ENCODE results near the gene TUBB. TPM values are rescaled to one million over a fixed set of nuclear protein-coding genes. Genes with fewer than 3 reads are reported as not detected.
"Not testable (repeated sequence)": the region's sequence is repeated elsewhere in the genome, so short reads cannot be mapped to it uniquely, and the experiment has no call there.

The TUBB gene
- total RNA-seq, 2 experiments from 2014 or later, result 1,569 to 1,746 TPM

DNA sequence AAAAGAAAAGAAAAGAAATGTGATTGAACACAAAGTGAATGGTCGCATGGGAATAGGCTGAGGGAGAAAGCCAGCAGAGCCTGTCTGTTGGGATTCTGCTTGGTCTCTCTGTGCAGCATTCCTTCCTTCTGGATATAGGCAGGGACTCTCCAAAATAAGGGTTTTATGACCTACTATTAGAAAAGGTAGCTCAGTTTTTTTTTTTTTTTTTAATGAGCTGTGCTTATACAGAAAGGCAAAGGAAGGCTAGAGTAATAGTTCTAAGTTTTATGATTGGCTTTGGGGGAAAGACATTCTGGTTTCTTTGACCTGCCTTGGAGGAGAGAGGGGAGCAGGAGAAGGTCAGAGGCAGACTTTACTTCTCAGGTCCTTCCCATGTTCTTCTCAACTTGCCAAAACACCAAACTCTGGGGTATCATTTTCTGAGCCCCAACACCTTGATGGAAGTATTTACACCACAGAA, 43.0 kb downstream of the TUBB start:
- intact Hi-C loops (cut with DNase I, micrococcal nuclease), result no loop called here
- Mint-ChIP-seq H3K27ac (peak overlapping the region; percentile 88), H3K36me3 (ENCODE audit: low read depth) (peaks cover 4% of the 10 kb centered on the region), H3K9me3 (ENCODE audit: low read depth) (peaks cover 2% of the 10 kb centered on the region), H3K27me3 (no peaks in the 10 kb centered on the region), H3K4me3 (no peak overlapping the region), H3K4me1 (peaks cover 68% of the 10 kb centered on the region)
- DNase-seq (no peak), ATAC-seq (no peak)
- ChIA-PET POLR2A (interaction anchor here (1.3 kb wide), 1 partner anchor 56 kb away, joined by 5 read pairs; no protein-coding TSS in a partner anchor), CTCF (interaction anchor here (0.6 to 1.8 kb wide), 2 partner anchors 13 to 101 kb away, joined by 3 to 4 read pairs; no protein-coding TSS in a partner anchor)

GRCh38 chr6:30763618-30764489, 43.7 kb downstream of the TUBB start:
- H3K4me1 Mint-ChIP-seq, result peaks cover 72% of the 10 kb centered on the region
- H3K27me3 Mint-ChIP-seq, result no peaks in the 10 kb centered on the region
- H3K4me3 Mint-ChIP-seq, result peak overlapping the region; percentile 5
- no peak for DNase-seq
- no peak for ATAC-seq
- intact Hi-C loops (cut with DNase I, micrococcal nuclease), result no loop called here
- peak overlapping the region; percentile 88 for H3K27ac Mint-ChIP-seq
- CTCF ChIA-PET, result interaction anchor here (0.7 to 1.8 kb wide), 3 partner anchors 13 to 113 kb away, joined by 3 to 4 read pairs (median 4); no protein-coding TSS in a partner anchor
- POLR2A ChIA-PET, result interaction anchor here (0.5 to 1.3 kb wide), 3 partner anchors 19 to 56 kb away, joined by 3 to 5 read pairs (median 3); partner anchors contain the start of gene IER3
- peaks cover 2% of the 10 kb centered on the region for H3K9me3 Mint-ChIP-seq (ENCODE audit: low read depth)
- H3K36me3 Mint-ChIP-seq (ENCODE audit: low read depth), result peaks cover 4% of the 10 kb centered on the region

DNA sequence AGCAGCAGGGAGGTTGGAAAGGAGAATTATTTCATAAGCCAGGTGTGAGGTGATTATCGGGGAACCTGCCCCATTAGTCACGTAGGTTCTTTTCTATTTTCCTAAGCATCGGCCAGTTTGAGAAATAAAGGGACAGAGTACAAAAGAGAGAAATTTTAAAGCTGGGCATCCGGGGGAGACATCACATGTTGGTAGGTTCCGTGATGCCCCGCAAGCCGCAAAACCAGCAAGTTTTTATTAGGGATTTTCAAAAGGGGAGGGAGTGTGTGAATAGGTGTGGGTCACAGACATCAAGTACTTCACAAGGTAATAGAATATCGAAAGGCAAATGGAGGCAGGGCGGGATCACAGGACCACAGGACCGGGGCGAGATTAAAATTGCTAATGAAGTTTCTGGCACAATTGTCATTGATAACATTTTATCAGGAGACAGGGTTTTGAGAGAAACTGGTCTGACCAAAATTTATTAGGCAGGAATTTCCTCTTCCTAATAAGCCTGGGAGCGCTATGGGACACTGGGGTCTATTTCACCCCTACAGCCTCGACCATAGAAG, 44.4 kb downstream of the TUBB start:
- ATAC-seq; DNase-seq; H3K36me3 Mint-ChIP-seq (ENCODE audit: low read depth); H3K9me3 Mint-ChIP-seq (ENCODE audit: low read depth); H3K27me3 Mint-ChIP-seq: not testable (repeated sequence)
- Mint-ChIP-seq H3K4me3 (peak overlapping the region; percentile 5), H3K27ac (peak overlapping the region; percentile 88), H3K4me1 (peaks cover 76% of the 10 kb centered on the region)
- intact Hi-C loops (cut with DNase I, micrococcal nuclease), result loop anchor here in 1 of 2 experiments (5.0 kb wide), 1 partner anchor 438 kb away; no protein-coding TSS in a partner anchor
- ChIA-PET POLR2A (interaction anchor here (0.5 to 1.3 kb wide), 3 partner anchors 20 to 55 kb away, joined by 3 to 5 read pairs (median 3); partner anchors contain the start of gene IER3), CTCF (interaction anchor here (1.1 to 1.8 kb wide), 2 partner anchors 12 to 24 kb away, joined by 4 read pairs; no protein-coding TSS in a partner anchor)

- H3K36me3 Mint-ChIP-seq (ENCODE audit: low read depth), result not testable (repeated sequence)
These were observed 45.3 kb downstream of the TUBB start for GRCh38 chr6:30765495-30765894.

GRCh38 chr6:30766461-30767157, 46.5 kb downstream of the TUBB start:
- peak overlapping the region; percentile 98 for H3K27ac Mint-ChIP-seq
- DNase-seq, result no peak
- POLR2A ChIA-PET, result interaction anchor here (0.6 to 1.5 kb wide), 5 partner anchors 9 to 123 kb away, joined by 3 to 6 read pairs (median 5); no protein-coding TSS in a partner anchor
- H3K27me3 Mint-ChIP-seq, result no peaks in the 10 kb centered on the region
- intact Hi-C loops (cut with DNase I, micrococcal nuclease), result loop anchor here in 1 of 2 experiments (5.0 kb wide), 1 partner anchor 436 kb away; no protein-coding TSS in a partner anchor
- H3K36me3 Mint-ChIP-seq (ENCODE audit: low read depth), result peaks cover 4% of the 10 kb centered on the region
- H3K4me3 Mint-ChIP-seq, result peak overlapping the region; percentile 11
- CTCF ChIA-PET, result interaction anchor here (0.7 to 1.5 kb wide), 7 partner anchors 20 to 313 kb away, joined by 3 to 9 read pairs (median 3); no protein-coding TSS in a partner anchor
- ATAC-seq, result no peak
- peaks cover 86% of the 10 kb centered on the region for H3K4me1 Mint-ChIP-seq
- peaks cover 2% of the 10 kb centered on the region for H3K9me3 Mint-ChIP-seq (ENCODE audit: low read depth)

More at GRCh38 chr6:30765495-30765894, 45.3 kb downstream of the TUBB start:
- ATAC-seq; DNase-seq; POLR2A ChIA-PET; H3K27ac Mint-ChIP-seq; H3K9me3 Mint-ChIP-seq (ENCODE audit: low read depth); H3K27me3 Mint-ChIP-seq; H3K4me3 Mint-ChIP-seq: not testable (repeated sequence)
- intact Hi-C loops (cut with DNase I, micrococcal nuclease), result loop anchor here in 1 of 2 experiments (5.0 kb wide), 1 partner anchor 437 kb away; no protein-coding TSS in a partner anchor
- H3K4me1 Mint-ChIP-seq, result peaks cover 85% of the 10 kb centered on the region
- CTCF ChIA-PET, result interaction anchor here (0.9 to 1.4 kb wide), 2 partner anchors 46 to 314 kb away, joined by 3 read pairs; no protein-coding TSS in a partner anchor

GRCh38 chr6:30767158-30767943, 47.2 kb downstream of the TUBB start:
- Mint-ChIP-seq H3K27ac (peak overlapping the region; percentile 98), H3K4me3 (peak overlapping the region; percentile 28), H3K27me3 (no peaks in the 10 kb centered on the region), H3K4me1 (peaks cover 86% of the 10 kb centered on the region), H3K9me3 (ENCODE audit: low read depth) (peaks cover 5% of the 10 kb centered on the region), H3K36me3 (ENCODE audit: low read depth) (peaks cover 6% of the 10 kb centered on the region)
- ATAC-seq (peak; percentile 50), DNase-seq (peak; percentile 45)
- ChIA-PET CTCF (interaction anchor here (0.8 to 3.2 kb wide), 7 partner anchors 9 to 62 kb away, joined by 3 to 17 read pairs (median 4); no protein-coding TSS in a partner anchor), POLR2A (interaction anchor here (0.5 to 1.5 kb wide), 6 partner anchors 8 to 268 kb away, joined by 3 to 15 read pairs (median 4); no protein-coding TSS in a partner anchor)
- intact Hi-C loops (cut with DNase I, micrococcal nuclease), result loop anchor here in 1 of 2 experiments (5.0 kb wide), 1 partner anchor 435 kb away; no protein-coding TSS in a partner anchor

DNA sequence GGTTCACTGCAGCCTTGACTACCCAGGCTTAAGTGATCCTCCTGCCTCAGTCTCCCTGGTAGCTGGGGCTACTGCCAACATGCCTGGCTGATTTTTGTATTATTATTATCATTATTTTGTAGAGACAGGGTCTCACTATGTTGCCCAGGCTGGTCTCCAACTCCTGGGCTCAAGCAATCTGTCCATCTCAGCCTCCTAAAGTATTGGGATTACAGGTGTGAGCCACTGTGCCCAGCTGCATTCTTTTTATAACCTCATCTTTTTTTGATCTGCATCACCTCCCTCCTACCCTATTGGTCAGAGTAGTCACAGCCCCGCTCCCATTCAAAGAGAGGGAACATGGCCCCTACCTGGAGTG, 47.8 kb downstream of the TUBB start:
- ATAC-seq, result no peak
- H3K27me3 Mint-ChIP-seq, result no peaks in the 10 kb centered on the region
- H3K4me1 Mint-ChIP-seq, result peaks cover 88% of the 10 kb centered on the region
- ChIA-PET POLR2A (interaction anchor here (0.6 to 2.7 kb wide), 4 partner anchors 33 to 64 kb away, joined by 3 to 20 read pairs (median 10); no protein-coding TSS in a partner anchor), CTCF (interaction anchor here (1.2 to 3.2 kb wide), 8 partner anchors 10 to 146 kb away, joined by 3 to 17 read pairs (median 8); partner anchors contain the start of gene VARS2)
- no peak for DNase-seq
- intact Hi-C loops (cut with DNase I, micrococcal nuclease), result loop anchor here in 1 of 2 experiments (5.0 kb wide), 1 partner anchor 434 kb away; no protein-coding TSS in a partner anchor
- H3K36me3 Mint-ChIP-seq (ENCODE audit: low read depth), result peaks cover 6% of the 10 kb centered on the region
- H3K4me3 Mint-ChIP-seq, result peak overlapping the region; percentile 63
- H3K27ac Mint-ChIP-seq, result peak overlapping the region; percentile 98
- peaks cover 6% of the 10 kb centered on the region for H3K9me3 Mint-ChIP-seq (ENCODE audit: low read depth)

DNA sequence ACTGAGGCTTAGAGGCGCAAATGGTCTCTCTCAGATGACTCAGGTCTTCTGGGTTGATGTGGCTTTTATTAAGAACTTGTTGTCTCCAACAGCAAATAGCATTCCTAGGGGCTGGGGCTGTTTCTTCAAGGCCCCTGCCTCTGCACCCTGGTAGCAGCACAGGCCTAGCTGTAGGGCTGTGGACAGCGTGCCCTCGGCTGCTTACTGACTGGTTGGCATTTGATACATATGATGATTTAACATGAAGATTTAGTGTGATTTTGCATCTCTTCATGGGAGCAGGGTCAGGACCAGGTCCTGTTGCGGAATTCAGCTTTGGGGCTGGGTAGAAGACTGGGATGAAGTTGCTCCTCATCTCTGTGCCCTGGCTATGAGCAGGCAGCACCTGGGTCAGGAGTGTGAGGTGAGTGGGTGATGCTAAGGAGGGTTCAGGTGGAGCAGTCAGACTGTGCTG, 48.5 kb downstream of the TUBB start:
- DNase-seq (peak; percentile 58), ATAC-seq (peak; percentile 49)
- H3K9me3 Mint-ChIP-seq (ENCODE audit: low read depth), result peaks cover 6% of the 10 kb centered on the region
- intact Hi-C loops (cut with DNase I, micrococcal nuclease), result loop anchor here (1.0 to 5.0 kb wide), 9 partner anchors 20 to 434 kb away; partner anchors contain the start of gene IER3 (in 2 of the 2)
- ChIA-PET POLR2A (interaction anchor here (0.6 to 2.7 kb wide), 14 partner anchors 19 to 276 kb away, joined by 3 to 20 read pairs (median 4); partner anchors contain the start of genes IER3 and MDC1), CTCF (interaction anchor here (0.7 to 3.2 kb wide), 14 partner anchors 10 to 145 kb away, joined by 3 to 17 read pairs (median 4); partner anchors contain the start of genes IER3 and VARS2)
- no peaks in the 10 kb centered on the region for H3K27me3 Mint-ChIP-seq
- peak overlapping the region; percentile 98 for H3K27ac Mint-ChIP-seq
- H3K4me3 Mint-ChIP-seq, result peak overlapping the region; percentile 63
- H3K36me3 Mint-ChIP-seq (ENCODE audit: low read depth), result peaks cover 6% of the 10 kb centered on the region
- H3K4me1 Mint-ChIP-seq, result peaks cover 86% of the 10 kb centered on the region

DNA sequence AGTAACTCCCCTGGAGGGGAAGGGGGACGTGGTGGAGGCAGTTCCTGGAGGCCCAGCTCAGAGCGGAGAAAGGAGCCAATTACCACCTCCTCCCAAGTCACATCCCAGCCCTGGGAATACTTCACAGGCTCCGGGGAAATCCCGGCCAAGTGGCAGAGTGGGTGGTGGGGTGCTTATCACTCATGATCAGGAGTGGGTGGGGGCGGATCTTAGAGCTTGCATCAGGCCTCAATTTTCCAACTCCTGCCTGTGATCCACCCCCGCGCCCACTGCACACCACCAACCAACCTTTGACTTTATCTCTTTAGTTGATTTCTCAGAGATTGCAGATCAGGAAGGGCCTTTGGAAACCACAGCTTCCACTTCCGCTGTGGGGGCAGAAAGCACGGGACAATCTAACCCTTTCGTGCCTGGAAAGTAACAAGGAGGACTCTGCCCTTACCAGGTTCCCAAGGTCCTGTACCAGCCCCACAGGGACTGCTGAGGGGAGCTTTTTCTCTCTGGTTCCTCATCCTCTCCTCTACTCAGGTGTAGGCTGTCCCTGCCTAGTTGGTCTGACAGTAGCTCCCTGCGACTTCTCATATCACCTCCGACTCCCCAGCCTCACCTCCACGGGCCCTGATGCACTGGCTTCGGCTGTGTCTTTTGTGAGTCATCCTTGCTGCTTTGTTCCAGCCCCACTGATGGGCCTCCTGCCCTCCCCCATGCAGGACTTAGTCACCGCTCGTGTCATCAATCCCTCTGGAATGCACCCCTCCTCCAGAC, 49.1 kb downstream of the TUBB start:
- H3K9me3 Mint-ChIP-seq (ENCODE audit: low read depth), result peaks cover 6% of the 10 kb centered on the region
- ChIA-PET CTCF (interaction anchor here (0.6 to 3.2 kb wide), 20 partner anchors 10 to 251 kb away, joined by 3 to 17 read pairs (median 4); partner anchors contain the start of genes IER3 and VARS2), POLR2A (interaction anchor here (0.6 to 2.7 kb wide), 18 partner anchors 12 to 277 kb away, joined by 3 to 20 read pairs (median 4); partner anchors contain the start of genes IER3 and MDC1)
- H3K27me3 Mint-ChIP-seq, result no peaks in the 10 kb centered on the region
- H3K4me3 Mint-ChIP-seq, result peak overlapping the region; percentile 63
- peaks cover 86% of the 10 kb centered on the region for H3K4me1 Mint-ChIP-seq
- ATAC-seq, result peak; percentile 75
- H3K36me3 Mint-ChIP-seq (ENCODE audit: low read depth), result peaks cover 6% of the 10 kb centered on the region
- peak overlapping the region; percentile 98 for H3K27ac Mint-ChIP-seq
- DNase-seq, result peak; percentile 90
- intact Hi-C loops (cut with DNase I, micrococcal nuclease), result loop anchor here (1.0 to 5.0 kb wide), 9 partner anchors 19 to 433 kb away; partner anchors contain the start of gene IER3 (in 2 of the 2)
